HG03025 (cell line): Measurements from ENCODE around the gene S100PBP.
"Not testable (repeated sequence)": the region's sequence is repeated elsewhere in the genome, so short reads cannot be mapped to it uniquely, and the experiment has no call there.

Source experiments
- ATAC-seq: cut with Tn5 transposase; IDR thresholded peaks from one replicate; pipeline ENCODE4 v1.9.1; 2021; ENCODE audit warnings: mild to moderate bottlenecking, moderate library complexity; ENCODE audit not compliant: unreplicated experiment, low FRiP score

The S100PBP gene

GRCh38 chr1:32783851-32784250 is 33.6 kb upstream of the S100PBP start:
- ATAC-seq: no peak

GRCh38 chr1:32784817-32785216 is 32.6 kb upstream of the S100PBP start:
- ATAC-seq: no peak

GRCh38 chr1:32786856-32787255 is 30.6 kb upstream of the S100PBP start:
- ATAC-seq: no peak

- not testable (repeated sequence) for ATAC-seq
Observed at GRCh38 chr1:32789356-32789755, 28.1 kb upstream of the S100PBP start.

- ATAC-seq: no peak
Observed at GRCh38 chr1:32791881-32792280, 25.6 kb upstream of the S100PBP start.

- ATAC-seq: not testable (repeated sequence)
Observed at GRCh38 chr1:32795763-32796162, 21.7 kb upstream of the S100PBP start.

GRCh38 chr1:32797456-32797855 is 20.0 kb upstream of the S100PBP start:
- no peak for ATAC-seq

- no peak for ATAC-seq
Observed at GRCh38 chr1:32798191-32798590, 19.3 kb upstream of the S100PBP start.

GRCh38 chr1:32798679-32799416 is 18.6 kb upstream of the S100PBP start:
- ATAC-seq: no peak

- ATAC-seq: no peak
Observed at GRCh38 chr1:32801096-32801715, 16.2 kb upstream of the S100PBP start.

- not testable (repeated sequence) for ATAC-seq
Observed at GRCh38 chr1:32804460-32804859, 13.0 kb upstream of the S100PBP start.

GRCh38 chr1:32806290-32806689 is 11.2 kb upstream of the S100PBP start:
- no peak for ATAC-seq

- no peak for ATAC-seq
Observed at GRCh38 chr1:32806910-32807523, 10.4 kb upstream of the S100PBP start.

- ATAC-seq: no peak
Observed at GRCh38 chr1:32808580-32808979, 8.9 kb upstream of the S100PBP start.

- no peak for ATAC-seq
Observed at GRCh38 chr1:32810358-32810757, 7.1 kb upstream of the S100PBP start.

- ATAC-seq: no peak
Observed at GRCh38 chr1:32811265-32811664, 6.2 kb upstream of the S100PBP start.

GRCh38 chr1:32811917-32812316 is 5.5 kb upstream of the S100PBP start:
- ATAC-seq: no peak

GRCh38 chr1:32813941-32814739 is 3.3 kb upstream of the S100PBP start:
- ATAC-seq: no peak

GRCh38 chr1:32816676-32817158 is 736 bp upstream of the S100PBP start:
- peak; percentile 11 for ATAC-seq

- ATAC-seq: peak; percentile 6
Observed at GRCh38 chr1:32817815-32818786, 648 bp downstream of the S100PBP start.
